NCI-H748 (cell line): ENCODE measurements around the gene GAB4.

Experiments
- DNase-seq: peaks from one replicate; lab custom pipeline; 2025; ENCODE audit not compliant: unreplicated experiment; lab: John Stamatoyannopoulos, UW

GAB4 gene

DNA sequence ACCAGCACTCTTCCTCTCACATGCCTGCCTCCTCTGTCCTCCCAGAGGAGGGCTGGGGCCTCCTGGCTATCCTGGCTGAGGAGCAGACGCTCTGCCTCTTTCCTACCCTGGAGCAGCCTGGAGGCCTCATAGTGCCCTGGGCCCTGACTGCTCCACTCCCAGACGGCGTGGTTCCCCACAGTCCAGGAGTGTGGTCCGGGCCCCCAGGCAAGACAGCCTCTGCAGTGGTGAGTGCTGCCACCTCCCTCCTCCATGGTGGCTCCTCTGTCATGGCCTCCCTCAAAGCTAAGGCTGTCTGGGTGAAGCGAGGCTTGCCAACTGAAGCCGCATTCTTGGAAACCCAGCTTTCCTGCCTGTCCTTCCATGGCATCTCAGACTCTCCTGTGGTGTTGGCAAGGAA lies 19.8 kb downstream of the GAB4 start:
- no peak for DNase-seq

DNA sequence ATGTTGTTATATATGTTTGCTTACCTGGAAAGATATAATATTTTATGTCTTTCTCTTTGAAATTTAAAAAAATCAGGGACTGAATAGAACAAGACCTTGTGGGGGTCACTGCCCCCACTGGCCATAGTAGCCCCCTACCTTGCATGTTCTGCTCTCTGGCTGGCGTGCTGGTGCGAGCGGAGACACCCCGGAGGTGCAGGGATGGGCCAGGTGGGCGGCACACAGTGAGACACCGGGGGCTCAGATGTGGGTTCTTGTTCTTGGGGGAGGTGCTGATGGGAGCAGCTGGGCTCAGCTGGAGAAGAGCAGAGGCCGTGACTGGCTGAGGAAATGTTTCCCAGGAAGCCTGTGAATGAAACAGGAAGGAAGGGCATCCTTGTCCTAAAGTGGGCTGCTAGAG lies 20.2 kb downstream of the GAB4 start:
- DNase-seq = no peak

DNA sequence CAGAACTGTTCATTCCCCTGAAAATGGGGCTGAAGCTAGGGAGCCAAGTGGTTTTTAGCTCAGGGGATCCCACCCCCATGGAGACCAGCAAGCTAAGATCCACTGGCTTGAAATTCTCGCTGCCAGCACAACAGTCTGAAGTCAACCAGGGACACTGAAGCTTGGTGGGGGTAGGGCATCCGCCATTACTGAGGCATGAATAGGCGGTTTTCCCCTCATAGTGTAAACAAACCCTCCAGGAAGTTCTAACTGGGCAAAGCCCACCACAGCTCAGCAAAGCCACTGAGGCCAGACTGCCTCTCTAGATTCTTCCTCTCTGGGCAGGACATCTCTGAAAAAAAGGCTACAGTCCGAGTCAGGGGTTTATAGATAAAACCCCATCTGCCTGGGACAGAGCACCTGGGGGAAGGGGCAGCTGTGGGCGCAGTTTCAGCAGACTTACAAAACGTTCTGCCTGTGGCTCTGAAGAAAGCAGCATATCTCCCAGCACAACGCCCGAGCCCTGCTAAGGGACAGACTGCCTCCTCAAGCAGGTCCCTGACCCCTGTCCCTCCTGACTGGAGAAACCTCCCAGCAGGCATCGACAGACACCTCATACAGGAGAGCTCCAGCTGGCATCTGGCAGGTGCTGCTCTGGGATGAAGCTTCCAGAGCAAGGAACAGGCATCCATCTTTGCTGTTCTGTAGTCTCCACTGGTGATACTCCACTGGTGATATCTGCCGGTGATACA lies 32.7 kb downstream of the GAB4 start:
- DNase-seq = no peak

DNA sequence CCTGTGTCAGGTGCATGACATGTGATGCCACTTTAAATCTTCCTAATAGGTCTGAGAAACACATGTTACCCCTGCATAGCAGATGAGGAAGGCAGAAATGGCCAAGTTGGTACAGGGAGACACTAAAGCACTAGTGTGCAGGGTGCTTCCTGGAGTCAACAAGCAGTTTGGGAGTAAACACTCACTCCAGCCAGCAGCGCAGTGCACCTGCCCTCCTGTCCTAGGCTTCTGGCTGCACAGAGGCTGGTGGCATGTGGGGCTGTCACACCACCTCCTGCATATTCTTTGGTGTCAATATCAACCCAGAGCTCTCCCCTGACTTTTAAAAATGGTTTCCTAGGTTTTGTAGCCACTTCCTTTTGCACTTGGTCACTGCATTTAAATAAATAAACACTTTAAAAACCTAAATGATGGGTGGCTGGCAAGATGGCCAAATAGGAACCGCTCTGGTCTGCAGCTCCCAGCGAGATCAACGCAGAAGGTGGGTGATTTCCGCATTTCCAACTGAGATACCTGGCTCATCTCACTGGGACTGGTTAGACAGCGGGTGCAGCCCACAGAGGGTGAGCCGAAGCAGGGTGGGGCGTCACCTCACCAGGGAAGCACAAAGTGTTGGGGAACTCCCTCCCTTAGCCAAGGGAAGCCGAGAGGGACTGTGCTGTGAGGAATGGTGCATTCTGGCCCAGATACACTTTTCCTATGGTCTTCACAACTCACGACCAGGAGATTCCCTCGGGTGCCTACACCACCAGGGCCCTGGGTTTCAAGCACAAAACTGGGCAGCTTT lies 33.5 kb downstream of the GAB4 start:
- DNase-seq = no peak

GRCh38 chr22:16973591-16974297 lies 34.3 kb downstream of the GAB4 start:
- DNase-seq = no peak

GRCh38 chr22:16972311-16972710 lies 35.7 kb downstream of the GAB4 start:
- no peak for DNase-seq

DNA sequence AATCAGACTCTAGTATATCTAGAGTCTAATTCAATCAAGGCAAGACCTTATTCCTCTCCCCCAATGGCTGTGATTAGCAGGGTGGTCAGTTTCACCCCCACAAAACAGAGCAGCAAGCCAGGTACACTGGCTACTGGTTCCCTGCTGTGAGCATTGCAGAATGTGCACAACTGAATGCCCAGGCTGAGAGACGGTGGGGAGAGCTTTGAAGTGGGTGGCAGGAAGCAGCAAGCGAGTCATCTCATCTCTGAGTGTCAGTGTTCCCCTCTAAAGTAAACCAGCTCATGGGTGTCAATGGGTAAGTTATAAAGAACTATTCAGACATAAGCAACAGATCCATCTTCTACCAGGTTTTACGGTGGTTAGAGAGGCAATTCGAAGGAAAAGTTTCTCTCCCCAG lies 37.6 kb downstream of the GAB4 start:
- no peak for DNase-seq

- DNase-seq = no peak
Observed at GRCh38 chr22:16969508-16970327, 38.3 kb downstream of the GAB4 start.

- no peak for DNase-seq
Observed at GRCh38 chr22:16968218-16968595, 39.8 kb downstream of the GAB4 start.

GRCh38 chr22:16967453-16968217 lies 40.4 kb downstream of the GAB4 start:
- DNase-seq = no peak

- no peak for DNase-seq
Observed at GRCh38 chr22:16966251-16966650, 41.8 kb downstream of the GAB4 start.

DNA sequence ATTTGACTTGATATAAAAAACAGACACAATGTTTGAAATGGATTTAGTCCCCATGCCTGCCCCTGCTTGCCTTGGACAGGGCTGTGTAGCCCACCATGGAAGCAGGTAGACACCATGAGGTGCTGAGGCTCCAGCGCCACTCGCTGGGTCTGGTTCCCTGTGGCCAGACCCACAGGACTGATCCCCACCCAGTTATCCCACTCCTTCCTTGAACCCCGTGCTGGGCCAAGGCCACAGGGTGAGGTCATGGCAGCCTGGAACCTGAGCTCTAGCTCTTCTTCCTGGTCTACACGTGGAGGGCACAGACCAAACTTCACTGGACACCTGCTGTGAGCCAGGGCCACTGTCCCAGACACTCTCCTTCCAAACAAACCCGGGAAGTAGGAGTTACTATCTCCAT lies 42.5 kb downstream of the GAB4 start:
- no peak for DNase-seq

GRCh38 chr22:16965083-16965482 lies 42.9 kb downstream of the GAB4 start:
- no peak for DNase-seq

DNA sequence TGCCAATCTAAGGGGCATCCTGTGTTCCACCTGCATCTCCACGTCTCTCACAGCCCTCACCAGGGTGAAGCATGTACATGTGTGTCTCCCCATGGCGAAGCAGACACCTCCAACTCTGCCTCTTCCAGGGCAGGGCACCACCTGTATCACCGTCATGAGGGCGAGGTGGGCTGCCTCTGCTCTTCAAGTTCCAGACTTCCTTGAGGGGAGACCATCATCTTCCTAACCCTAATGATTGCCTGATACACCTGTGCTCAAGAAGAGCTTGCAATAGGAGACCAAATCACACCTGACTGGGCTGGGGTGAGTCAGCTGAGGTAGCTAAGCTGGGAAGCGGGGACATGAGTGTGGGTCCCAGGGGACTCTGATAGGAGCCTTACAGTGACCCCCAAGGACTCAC lies 43.7 kb downstream of the GAB4 start:
- no peak for DNase-seq

- DNase-seq = no peak
Observed at GRCh38 chr22:16963189-16963945, 44.7 kb downstream of the GAB4 start.

- no peak for DNase-seq
Observed at GRCh38 chr22:16962501-16962900, 45.5 kb downstream of the GAB4 start.

GRCh38 chr22:16961477-16962186 lies 46.4 kb downstream of the GAB4 start:
- no peak for DNase-seq

- DNase-seq = no peak
Observed at GRCh38 chr22:16960884-16961249, 47.2 kb downstream of the GAB4 start.

DNA sequence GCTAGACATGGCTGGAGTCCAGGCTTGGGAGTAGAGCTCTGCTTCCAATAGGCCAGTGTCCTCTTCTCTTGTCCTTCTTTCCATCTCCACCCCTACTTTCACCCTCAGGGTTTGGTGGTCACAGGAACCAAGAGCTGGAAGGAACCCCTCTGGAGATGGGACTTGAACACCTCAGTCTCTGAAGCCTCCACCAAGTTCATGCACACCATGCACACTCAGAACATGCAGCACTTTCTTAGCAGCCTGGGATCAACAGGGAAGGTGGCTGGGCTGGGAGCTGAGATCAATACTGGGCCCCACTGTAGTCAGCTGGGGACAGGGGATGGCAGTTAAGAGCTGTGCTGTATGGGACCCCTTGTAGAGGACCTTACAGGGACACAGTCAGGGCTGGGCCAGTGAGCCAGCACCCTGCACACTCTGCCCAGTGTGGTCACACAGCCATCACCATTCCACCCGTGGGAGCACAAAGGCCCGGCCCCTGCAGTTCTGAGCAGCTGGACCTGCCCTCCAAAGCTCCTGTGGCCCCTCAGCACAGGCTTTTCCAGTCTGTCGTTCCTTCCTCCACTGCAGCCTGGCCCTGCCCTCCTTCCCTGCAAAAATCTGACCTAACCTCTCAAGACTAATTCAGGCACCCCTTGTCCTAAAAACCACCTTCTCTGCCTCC lies 47.7 kb downstream of the GAB4 start:
- no peak for DNase-seq
